NT2/D1 (cell line): ENCODE results near the gene XG.

Experiments
- SUZ12 ChIP-seq: IDR thresholded peaks from 2 replicates; pipeline ENCODE4 v1.6.1; 2011; ENCODE audit not compliant: insufficient read length, insufficient read depth; ENCODE audit errors: extremely low read depth
- YY1 ChIP-seq: IDR thresholded peaks from 2 replicates; pipeline ENCODE4 v1.6.1; 2011; ENCODE audit not compliant: insufficient read length, insufficient read depth
- ZNF274 ChIP-seq: IDR thresholded peaks from 2 replicates; pipeline ENCODE4 v1.6.1; 2011; ENCODE audit warnings: mild to moderate bottlenecking, low read depth, low read length

- no peak for TF ChIP-seq ZNF274
- no peak for TF ChIP-seq YY1
- TF ChIP-seq SUZ12: no peak
Measured at GRCh38 chrX:2837961-2838360, 86.1 kb downstream of the XG start.
